Activated CD4-positive, CD25-positive, alpha-beta regulatory T cell treated with anti-CD3 and anti-CD28 coated beads, Interleukin-2, amount 50 U/mL, for 72 hours (primary cell): Measurements from ENCODE around the gene APOL2.
"Not testable (repeated sequence)": the region's sequence is repeated elsewhere in the genome, so short reads cannot be mapped to it uniquely, and the experiment has no call there.

Experiments used
- DNase-seq: peaks from one replicate; pipeline ENCODE4 v3.0.0; 2021

Gene APOL2, protein sequence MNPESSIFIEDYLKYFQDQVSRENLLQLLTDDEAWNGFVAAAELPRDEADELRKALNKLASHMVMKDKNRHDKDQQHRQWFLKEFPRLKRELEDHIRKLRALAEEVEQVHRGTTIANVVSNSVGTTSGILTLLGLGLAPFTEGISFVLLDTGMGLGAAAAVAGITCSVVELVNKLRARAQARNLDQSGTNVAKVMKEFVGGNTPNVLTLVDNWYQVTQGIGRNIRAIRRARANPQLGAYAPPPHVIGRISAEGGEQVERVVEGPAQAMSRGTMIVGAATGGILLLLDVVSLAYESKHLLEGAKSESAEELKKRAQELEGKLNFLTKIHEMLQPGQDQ

GRCh38 chr22:36239401-36240171, at the start of gene APOL2:
Gene APOL2, minus strand, starts transcription at chr22:36239527. Its CDS starts 6,365 bp downstream, at chr22:36233162.
- peak; percentile 74 for DNase-seq

- DNase-seq, result no peak
These were observed 49.5 kb upstream of the APOL2 start for GRCh38 chr22:36288571-36289405.

- no peak for DNase-seq
These were observed 48.7 kb upstream of the APOL2 start for GRCh38 chr22:36287881-36288515.

GRCh38 chr22:36286096-36286957, 47.0 kb upstream of the APOL2 start:
- DNase-seq, result peak; percentile 65

- DNase-seq, result no peak
These were observed 46.2 kb upstream of the APOL2 start for GRCh38 chr22:36285545-36285944.

GRCh38 chr22:36285017-36285416, 45.7 kb upstream of the APOL2 start:
- DNase-seq, result no peak

GRCh38 chr22:36284171-36284571, 44.8 kb upstream of the APOL2 start:
- DNase-seq, result no peak

- DNase-seq, result no peak
These were observed 43.1 kb upstream of the APOL2 start for GRCh38 chr22:36282328-36282831.

DNA sequence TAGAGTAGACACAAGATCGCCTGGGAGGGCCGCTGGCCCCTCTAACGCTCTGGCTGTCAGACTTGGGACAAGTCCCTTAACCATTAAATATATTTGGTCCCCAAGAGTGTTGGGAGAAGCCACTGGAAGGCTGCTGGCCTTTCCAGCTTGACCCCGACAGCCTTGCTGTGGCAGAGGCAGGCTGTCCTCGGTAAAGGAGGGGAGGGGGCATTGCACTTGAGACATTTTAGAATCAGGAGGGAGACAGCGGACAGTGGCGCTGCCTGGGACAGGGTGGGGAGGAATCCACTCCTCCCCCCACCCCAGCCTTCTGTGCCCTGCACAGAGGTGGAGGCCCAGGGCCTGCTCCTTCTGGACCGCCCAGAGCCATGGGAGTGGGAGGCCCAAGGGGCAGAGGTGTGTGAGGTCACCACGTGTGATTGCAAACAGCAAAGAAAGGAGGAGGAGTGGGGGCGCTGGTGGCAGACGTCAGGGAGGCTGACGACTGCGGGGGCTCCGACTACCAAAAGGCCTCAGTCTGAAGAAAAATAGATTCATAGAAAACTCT, 42.5 kb upstream of the APOL2 start:
- no peak for DNase-seq

DNA sequence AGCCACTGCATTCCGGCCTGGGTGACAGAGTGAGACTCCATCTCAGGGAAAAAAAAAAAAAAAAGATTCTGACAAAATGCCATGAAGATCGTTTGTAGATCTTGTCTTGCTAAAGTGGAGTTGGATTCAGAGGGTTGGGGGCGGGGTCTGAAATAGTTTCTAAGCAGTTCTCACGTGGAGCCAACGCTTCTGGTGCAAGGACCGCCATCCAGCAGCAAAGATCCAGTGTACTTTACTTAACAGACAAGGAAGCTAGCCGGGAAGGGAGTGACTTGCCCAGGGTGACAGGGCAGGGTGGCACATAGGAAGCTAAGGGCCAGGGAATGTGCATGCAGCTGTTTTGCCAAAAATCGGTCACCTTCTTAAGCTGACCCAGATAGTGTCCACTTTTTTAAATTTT, 41.1 kb upstream of the APOL2 start:
- no peak for DNase-seq

DNA sequence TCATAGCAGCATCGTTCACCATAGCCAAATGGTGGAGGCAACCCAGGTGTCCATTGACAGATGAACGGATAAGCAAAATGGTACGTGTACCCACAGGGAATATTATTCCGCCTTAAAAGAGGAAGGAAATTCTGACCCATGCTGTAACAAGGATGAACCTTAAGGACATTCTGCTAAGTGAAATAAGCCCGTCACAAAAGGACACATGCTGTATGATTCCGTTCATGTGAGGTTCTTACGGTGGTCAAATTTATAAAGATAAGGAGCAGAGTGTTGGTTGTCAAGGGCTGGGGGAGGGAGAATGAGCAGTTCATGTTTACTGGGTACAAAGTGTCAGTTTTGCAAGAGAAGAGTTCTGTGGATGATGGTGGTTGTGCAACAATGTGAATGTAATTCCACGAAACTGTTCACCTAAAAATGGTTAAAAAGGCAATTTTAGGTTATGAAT, 39.9 kb upstream of the APOL2 start:
- no peak for DNase-seq

DNA sequence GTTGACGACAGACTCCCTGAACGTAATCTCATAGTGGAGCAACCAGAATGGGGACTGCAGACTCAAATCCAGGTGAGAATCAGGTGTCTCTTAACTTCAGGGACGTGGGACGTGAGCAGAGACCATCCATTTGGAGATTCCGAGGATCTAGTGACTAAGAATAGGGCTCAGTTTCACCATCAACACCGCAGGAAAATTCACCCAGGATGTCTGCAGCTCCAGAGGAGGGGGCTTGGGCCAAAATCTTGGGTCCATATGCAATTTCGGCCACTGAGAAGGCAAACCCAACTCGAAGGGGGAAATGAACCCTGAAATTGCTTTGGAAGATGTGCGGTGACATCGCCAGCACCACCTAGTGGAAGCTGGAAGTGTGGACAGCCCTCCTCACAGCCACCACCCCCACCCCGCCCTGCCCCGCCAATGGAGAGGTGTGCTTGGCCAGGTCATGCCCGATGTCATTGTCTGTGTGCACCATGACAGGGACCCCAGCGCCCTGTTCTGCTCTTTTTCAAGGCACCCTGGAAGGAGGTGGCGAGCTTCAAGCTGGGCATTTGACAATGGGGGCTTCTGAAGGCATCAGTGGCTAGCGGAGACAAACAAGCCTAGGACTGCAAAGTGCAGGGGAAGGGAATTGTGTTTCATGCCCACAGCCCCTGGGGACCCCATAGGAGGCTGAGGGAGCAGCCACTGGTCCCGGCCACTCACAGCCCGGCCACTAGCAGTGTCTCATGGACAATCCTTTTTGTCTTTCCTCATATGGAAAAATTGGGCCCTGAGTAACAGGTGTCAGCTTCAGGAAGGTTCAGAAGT, 38.4 kb upstream of the APOL2 start:
- DNase-seq, result peak; percentile 61

DNA sequence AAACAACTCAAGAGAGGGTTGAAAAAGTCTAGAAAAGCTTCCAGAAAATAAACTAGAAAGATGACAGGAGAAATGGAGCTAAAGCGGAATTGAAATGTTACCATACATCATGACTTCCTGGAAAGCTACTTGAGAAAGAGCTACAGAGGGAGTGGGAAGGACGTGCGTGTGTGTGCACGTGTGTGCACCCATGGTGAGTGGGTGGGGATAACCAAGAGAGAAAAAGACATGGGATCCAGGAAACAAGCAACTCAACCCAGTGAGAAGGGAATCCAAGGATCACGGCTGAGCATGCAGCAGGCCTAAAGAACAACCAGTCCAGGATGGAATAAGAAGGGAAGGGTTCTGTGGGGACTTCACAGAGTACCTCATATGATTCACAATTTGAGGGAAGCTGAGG, 35.2 kb upstream of the APOL2 start:
- no peak for DNase-seq

GRCh38 chr22:36271951-36272350, 32.6 kb upstream of the APOL2 start:
- DNase-seq, result not testable (repeated sequence)

DNA sequence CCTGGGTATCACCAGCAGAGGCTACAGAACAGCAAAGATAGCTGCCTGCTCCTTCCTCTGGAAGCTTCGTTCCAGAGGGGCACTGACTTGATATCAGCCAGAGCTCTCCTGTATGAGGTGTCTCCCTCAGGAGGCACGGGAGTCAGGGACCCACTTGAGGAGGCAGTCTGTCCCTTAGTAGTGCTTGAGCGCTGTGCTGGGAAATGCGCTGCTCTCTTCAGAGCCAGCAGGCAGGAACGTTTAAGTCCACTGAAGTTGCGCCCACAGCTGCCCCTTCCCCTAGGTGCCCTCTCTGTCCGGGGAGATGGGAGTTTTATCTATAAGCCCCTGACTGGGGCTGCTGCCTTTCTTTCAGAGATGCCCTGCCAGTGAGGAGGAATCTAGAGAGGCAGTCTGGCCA, 31.9 kb upstream of the APOL2 start:
- not testable (repeated sequence) for DNase-seq

- no peak for DNase-seq
These were observed 28.7 kb upstream of the APOL2 start for GRCh38 chr22:36267896-36268485.

DNA sequence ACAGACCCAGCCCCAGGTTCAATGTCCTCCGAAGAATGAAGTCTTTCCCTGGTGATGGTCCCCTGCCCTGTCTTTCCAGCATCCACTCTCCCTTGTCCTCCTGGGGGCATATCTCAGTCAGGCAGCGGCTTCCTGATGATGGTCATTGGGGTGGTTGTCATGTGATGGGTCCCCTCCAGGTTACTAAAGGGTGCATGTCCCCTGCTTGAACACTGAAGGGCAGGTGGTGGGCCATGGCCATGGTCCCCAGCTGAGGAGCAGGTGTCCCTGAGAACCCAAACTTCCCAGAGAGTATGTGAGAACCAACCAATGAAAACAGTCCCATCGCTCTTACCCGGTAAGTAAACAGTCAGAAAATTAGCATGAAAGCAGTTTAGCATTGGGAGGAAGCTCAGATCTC, 27.7 kb upstream of the APOL2 start:
- DNase-seq, result no peak

GRCh38 chr22:36263886-36264664, 24.7 kb upstream of the APOL2 start:
- not testable (repeated sequence) for DNase-seq

- not testable (repeated sequence) for DNase-seq
These were observed 23.9 kb upstream of the APOL2 start for GRCh38 chr22:36263216-36263673.
